GM06990 (cell line): ENCODE results near the gene TMEM248.
"Not testable (repeated sequence)": the region's sequence is repeated elsewhere in the genome, so short reads cannot be mapped to it uniquely, and the experiment has no call there.

ENCODE experiments used
- DNase-seq: peaks from one replicate; pipeline ENCODE4 v3.0.0-alpha.2; 2011; ENCODE audit not compliant: insufficient read length; ENCODE audit errors: extremely low read depth
- H3K27me3 ChIP-seq: replicated peaks from 2 replicates; pipeline ENCODE4 v1.6.0; 2011; ENCODE audit warnings: low read length; ENCODE audit not compliant: control insufficient read depth, insufficient read depth
- H3K36me3 ChIP-seq: 2 replicates; pipeline ENCODE4 v1.5.1; 2011; ENCODE audit warnings: low read length; ENCODE audit not compliant: control insufficient read depth, insufficient read depth
- H3K4me3 ChIP-seq: replicated peaks from 2 replicates; pipeline ENCODE4 v1.5.1; 2011; ENCODE audit warnings: low read depth, mild to moderate bottlenecking, control low read depth, low read length
- TF ChIP-seq, protein P1 (sequence below): IDR thresholded peaks from 2 replicates; pipeline ENCODE4 v1.5.1; 2011; ENCODE audit warnings: low read length, control low read depth, mild to moderate bottlenecking, inconsistent platforms; ENCODE audit not compliant: insufficient read depth, poor library complexity, severe bottlenecking

Gene TMEM248, protein sequence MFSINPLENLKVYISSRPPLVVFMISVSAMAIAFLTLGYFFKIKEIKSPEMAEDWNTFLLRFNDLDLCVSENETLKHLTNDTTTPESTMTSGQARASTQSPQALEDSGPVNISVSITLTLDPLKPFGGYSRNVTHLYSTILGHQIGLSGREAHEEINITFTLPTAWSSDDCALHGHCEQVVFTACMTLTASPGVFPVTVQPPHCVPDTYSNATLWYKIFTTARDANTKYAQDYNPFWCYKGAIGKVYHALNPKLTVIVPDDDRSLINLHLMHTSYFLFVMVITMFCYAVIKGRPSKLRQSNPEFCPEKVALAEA

GRCh38 chr7:66920769-66921395 is at the start of gene TMEM248:
TSS of gene TMEM248 (plus strand) at chr7:66921225. CDS start at chr7:66941866, 20,641 bp downstream.
- TF ChIP-seq, protein P1, sequence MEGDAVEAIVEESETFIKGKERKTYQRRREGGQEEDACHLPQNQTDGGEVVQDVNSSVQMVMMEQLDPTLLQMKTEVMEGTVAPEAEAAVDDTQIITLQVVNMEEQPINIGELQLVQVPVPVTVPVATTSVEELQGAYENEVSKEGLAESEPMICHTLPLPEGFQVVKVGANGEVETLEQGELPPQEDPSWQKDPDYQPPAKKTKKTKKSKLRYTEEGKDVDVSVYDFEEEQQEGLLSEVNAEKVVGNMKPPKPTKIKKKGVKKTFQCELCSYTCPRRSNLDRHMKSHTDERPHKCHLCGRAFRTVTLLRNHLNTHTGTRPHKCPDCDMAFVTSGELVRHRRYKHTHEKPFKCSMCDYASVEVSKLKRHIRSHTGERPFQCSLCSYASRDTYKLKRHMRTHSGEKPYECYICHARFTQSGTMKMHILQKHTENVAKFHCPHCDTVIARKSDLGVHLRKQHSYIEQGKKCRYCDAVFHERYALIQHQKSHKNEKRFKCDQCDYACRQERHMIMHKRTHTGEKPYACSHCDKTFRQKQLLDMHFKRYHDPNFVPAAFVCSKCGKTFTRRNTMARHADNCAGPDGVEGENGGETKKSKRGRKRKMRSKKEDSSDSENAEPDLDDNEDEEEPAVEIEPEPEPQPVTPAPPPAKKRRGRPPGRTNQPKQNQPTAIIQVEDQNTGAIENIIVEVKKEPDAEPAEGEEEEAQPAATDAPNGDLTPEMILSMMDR: no peak
- no peaks in the 10 kb centered on the region; the same call in 1 of the 2 replicates for H3K36me3 ChIP-seq
- peak; percentile 96 for DNase-seq
- no peaks in the 10 kb centered on the region for H3K27me3 ChIP-seq
- peak within 1 kb of the TSS; percentile 99 for H3K4me3 ChIP-seq

DNA sequence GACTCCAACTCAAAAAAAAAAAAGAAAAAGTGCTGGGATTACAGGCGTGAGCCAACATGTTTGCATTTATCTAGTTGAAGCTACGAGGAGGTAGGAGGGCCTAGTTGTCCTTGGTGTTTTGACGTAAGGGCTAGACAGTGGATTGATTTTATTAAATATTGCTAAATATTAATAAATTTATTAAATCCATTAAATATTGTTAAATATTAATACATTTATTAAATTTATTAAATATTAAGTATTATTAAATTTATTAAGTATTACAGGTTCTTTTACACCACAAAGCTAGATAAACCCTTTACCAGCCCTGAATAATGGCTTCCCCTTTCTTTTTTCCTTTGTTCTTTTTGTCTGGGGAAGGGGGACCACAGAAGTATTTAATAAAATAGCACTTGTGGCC is 47.5 kb upstream of the TMEM248 start:
- TF ChIP-seq, protein P1: no peak
- no peak for DNase-seq
- H3K36me3 ChIP-seq: peaks cover 1% of the 10 kb centered on the region
- no peak overlapping the region for H3K4me3 ChIP-seq
- H3K27me3 ChIP-seq: no peaks in the 10 kb centered on the region

DNA sequence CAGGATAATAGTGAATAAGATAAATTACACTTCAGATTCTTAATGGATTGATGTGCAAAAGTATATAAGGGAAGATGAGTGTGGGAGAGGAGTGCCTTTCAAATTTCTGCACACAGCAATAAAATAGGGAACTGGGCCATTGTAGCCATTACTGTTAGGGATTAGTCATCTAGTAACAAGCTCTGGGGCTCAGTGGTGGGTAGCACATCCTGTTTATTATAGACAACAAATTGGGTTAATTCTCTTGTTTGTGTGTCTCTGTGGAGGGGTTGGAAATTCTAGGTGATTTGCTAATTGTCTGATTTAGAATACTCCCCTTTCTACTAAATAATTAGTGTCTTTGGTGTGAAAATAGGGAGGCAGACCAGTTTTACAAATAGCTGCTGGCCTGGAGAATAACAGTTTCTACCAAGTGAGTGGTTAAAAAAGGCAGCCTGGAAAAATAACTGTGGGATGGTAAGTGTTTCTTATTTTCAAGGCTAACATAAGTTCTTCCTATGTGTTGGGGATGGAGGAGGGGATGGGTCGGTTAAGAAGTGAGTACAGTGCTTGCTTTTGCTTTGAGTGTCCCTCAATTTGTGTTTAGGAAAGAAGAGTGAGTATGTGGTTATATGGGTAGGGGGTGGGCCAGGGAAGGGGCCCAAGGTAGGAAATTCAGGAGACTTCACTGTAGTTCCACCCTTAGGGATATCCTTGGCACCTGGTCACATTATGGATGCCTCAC is 43.3 kb upstream of the TMEM248 start:
- peak; percentile 33 for DNase-seq
- H3K4me3 ChIP-seq: no peak overlapping the region; the same call in 1 of the 2 replicates
- TF ChIP-seq, protein P1: no peak
- no peaks in the 10 kb centered on the region for H3K27me3 ChIP-seq
- peaks cover 3% of the 10 kb centered on the region for H3K36me3 ChIP-seq

- H3K36me3 ChIP-seq, H3K4me3 ChIP-seq, H3K27me3 ChIP-seq, DNase-seq: not testable (repeated sequence)
These were observed 42.7 kb upstream of the TMEM248 start for GRCh38 chr7:66878301-66878685.

GRCh38 chr7:66880053-66880452 is 41.0 kb upstream of the TMEM248 start:
- Histone ChIP-seq H3K27me3 (no peaks in the 10 kb centered on the region), H3K36me3 (peaks cover 3% of the 10 kb centered on the region), H3K4me3 (no peak overlapping the region)
- DNase-seq: no peak
- TF ChIP-seq, protein P1: no peak

DNA sequence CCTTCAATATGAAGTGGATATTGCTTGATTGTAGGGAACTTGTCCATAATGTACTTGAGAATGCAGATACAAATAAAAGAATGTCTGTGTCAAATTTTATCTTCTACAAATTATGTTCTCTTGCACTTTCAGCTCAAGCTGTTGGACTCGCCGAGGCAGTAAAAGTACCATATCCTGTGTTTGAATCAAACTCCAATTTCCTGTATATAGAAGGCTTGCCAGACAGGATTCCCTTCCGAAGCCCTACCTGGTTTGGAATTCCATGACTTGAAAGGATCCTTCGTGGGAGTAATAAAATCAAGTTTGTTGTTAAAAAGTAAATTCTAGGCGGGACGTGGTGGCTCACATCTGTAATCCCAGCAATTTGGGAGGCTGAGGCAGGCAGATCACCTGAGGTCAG is 40.4 kb upstream of the TMEM248 start:
- not testable (repeated sequence) for H3K27me3 ChIP-seq, DNase-seq, H3K4me3 ChIP-seq, H3K36me3 ChIP-seq
